DND-41 (cell line): ENCODE data around the gene KRT5.
A peak's percentile ranks its signal among the peaks of the same experiment; 100 is the strongest.

ENCODE experiments used
- ATAC-seq: fragments of 200-7000 bp; cut with Tn5 transposase; 3 replicates; pipeline ENCODE4 v1.9.1; 2021; ENCODE audit warnings: low read depth; ENCODE audit not compliant: insufficient read depth
- DNase-seq: peaks from one replicate; pipeline ENCODE4 v3.0.0-alpha.2; 2020
- H2AFZ ChIP-seq: 2 replicates; pipeline ENCODE4 v1.6.0; 2012; ENCODE audit warnings: low read depth, low read length
- H3K27ac ChIP-seq: 2 replicates; pipeline ENCODE4 v1.5.1; 2012; ENCODE audit warnings: low read length, inconsistent platforms
- H3K27me3 ChIP-seq: fragments of 200-600 bp; sonication (generic); 2 replicates; pipeline ENCODE4 v1.6.0; 2012; ENCODE audit warnings: low read length, mild to moderate bottlenecking, inconsistent platforms; ENCODE audit not compliant: insufficient read depth, poor library complexity
- H3K36me3 ChIP-seq: 2 replicates; pipeline ENCODE4 v1.5.1; 2012; ENCODE audit warnings: low read length, inconsistent platforms; ENCODE audit not compliant: insufficient read depth
- H3K4me1 ChIP-seq: 2 replicates; pipeline ENCODE4 v1.5.1; 2012; ENCODE audit warnings: mild to moderate bottlenecking, low read length; ENCODE audit not compliant: insufficient read depth
- H3K4me2 ChIP-seq: 2 replicates; pipeline ENCODE4 v1.6.0; 2012; ENCODE audit warnings: mild to moderate bottlenecking, moderate library complexity, low read length, inconsistent platforms; ENCODE audit not compliant: insufficient read depth
- H3K4me3 ChIP-seq, 2 experiments: fragments of 200-600 bp in 1 of 2; shearing (Covaris generic) in 1 of 2; 2 replicates each; pipeline ENCODE4 v1.5.1; 2012 to 2016; ENCODE audit warnings: inconsistent platforms in 2 of 2, low read length in 2 of 2, mild to moderate bottlenecking in 2 of 2, low read depth in 1 of 2, moderate library complexity in 1 of 2
- H3K79me2 ChIP-seq: 2 replicates; pipeline ENCODE4 v1.6.0; 2012; ENCODE audit warnings: low read length, inconsistent platforms; ENCODE audit not compliant: insufficient read depth
- H3K9ac ChIP-seq: 2 replicates; pipeline ENCODE4 v1.6.0; 2012; ENCODE audit warnings: low read depth, mild to moderate bottlenecking, inconsistent platforms, low read length, moderate library complexity
- H3K9me3 ChIP-seq: 2 replicates; pipeline ENCODE4 v1.5.1; 2012; ENCODE audit warnings: low read length, moderate library complexity, mild to moderate bottlenecking, inconsistent platforms; ENCODE audit not compliant: insufficient read depth, severe bottlenecking
- H4K20me1 ChIP-seq: 2 replicates; pipeline ENCODE4 v1.6.0; 2012; ENCODE audit warnings: low read length; ENCODE audit not compliant: insufficient read depth
- EZH2 ChIP-seq: IDR thresholded peaks from 3 replicates; pipeline ENCODE4 v1.6.1; 2012; ENCODE audit warnings: borderline replicate concordance, low read depth, mild to moderate bottlenecking, moderate library complexity, low read length, inconsistent platforms; ENCODE audit not compliant: severe bottlenecking
- TF ChIP-seq, protein P1 (sequence below): IDR thresholded peaks from 2 replicates; pipeline ENCODE4 v1.5.1; 2012; ENCODE audit warnings: borderline replicate concordance, low read length, moderate library complexity, mild to moderate bottlenecking; ENCODE audit not compliant: poor library complexity, severe bottlenecking; ENCODE audit errors: extremely low read depth

The KRT5 gene

DNA sequence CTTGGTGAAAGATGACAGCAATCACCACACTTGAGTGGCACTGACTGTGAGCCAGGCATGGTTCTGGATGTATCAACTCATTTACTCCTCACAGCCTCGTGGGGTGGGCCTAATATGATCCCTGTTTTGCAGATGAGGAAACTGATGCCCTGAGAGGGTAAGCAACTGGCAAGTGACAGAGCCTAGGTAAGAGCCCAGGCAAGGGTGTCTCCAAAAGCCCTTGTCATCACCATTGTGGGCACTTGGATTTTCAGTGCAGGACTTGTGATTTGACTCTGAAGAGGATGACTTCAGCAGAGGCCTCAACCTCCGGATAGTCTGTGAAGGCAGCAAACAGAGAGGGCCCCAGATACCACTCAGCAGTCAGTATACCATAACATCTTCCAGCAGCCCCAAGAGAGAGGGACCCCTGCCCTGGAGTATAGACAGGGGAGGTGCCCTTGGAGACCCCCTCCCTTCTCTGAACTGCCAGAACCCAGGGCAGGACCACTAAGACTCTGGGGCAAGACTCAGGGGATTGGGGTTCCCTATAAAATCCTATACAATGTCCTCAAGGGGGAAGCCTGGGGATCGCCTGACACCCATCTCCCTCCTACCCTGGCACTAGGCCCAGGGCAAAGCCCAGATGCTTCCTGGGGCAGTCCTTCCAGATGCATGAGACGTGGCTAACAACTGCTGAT, 7.1 kb upstream of the KRT5 start:
- no peaks in the 10 kb centered on the region for H3K36me3 ChIP-seq
- H3K9me3 ChIP-seq, result no peaks in the 10 kb centered on the region
- peaks cover 7% of the 10 kb centered on the region for H3K27me3 ChIP-seq
- H3K27ac ChIP-seq, result no peak overlapping the region
- ATAC-seq, result no peak
- no peak for DNase-seq
- no peak overlapping the region for H3K9ac ChIP-seq
- no peak overlapping the region for H2AFZ ChIP-seq
- no peaks in the 10 kb centered on the region; the same call in 1 of the 2 replicates for H4K20me1 ChIP-seq
- H3K4me2 ChIP-seq, result no peak overlapping the region
- no peaks in the 10 kb centered on the region for H3K79me2 ChIP-seq
- TF ChIP-seq EZH2, result no peak
- TF ChIP-seq, protein P1, sequence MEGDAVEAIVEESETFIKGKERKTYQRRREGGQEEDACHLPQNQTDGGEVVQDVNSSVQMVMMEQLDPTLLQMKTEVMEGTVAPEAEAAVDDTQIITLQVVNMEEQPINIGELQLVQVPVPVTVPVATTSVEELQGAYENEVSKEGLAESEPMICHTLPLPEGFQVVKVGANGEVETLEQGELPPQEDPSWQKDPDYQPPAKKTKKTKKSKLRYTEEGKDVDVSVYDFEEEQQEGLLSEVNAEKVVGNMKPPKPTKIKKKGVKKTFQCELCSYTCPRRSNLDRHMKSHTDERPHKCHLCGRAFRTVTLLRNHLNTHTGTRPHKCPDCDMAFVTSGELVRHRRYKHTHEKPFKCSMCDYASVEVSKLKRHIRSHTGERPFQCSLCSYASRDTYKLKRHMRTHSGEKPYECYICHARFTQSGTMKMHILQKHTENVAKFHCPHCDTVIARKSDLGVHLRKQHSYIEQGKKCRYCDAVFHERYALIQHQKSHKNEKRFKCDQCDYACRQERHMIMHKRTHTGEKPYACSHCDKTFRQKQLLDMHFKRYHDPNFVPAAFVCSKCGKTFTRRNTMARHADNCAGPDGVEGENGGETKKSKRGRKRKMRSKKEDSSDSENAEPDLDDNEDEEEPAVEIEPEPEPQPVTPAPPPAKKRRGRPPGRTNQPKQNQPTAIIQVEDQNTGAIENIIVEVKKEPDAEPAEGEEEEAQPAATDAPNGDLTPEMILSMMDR, result no peak
- H3K4me1 ChIP-seq, result no peaks in the 10 kb centered on the region
- no peak overlapping the region for H3K4me3 ChIP-seq

DNA sequence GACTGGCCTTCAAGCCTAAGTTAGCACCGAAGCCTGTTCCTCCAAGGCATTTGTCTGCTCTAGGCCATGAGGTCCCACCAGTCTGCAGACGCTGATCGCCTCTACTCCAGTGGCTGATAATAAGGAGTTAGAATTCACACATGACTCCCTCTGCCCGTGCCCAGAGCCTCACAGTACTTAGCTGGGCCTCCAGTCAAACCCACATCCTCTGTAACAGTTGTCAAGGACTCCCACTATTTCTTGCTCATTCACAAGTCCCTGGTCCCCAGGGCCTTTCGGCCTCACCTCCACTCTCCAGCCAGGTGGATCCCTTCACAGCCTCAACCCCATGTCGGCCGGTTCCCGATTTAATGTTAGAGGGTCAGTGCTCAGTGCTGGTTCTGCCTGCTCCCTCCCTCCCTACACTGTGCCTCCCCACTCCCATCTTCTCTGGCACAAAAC, 6.3 kb upstream of the KRT5 start:
- DNase-seq, result no peak
- H3K79me2 ChIP-seq, result no peaks in the 10 kb centered on the region
- no peak overlapping the region for H3K9ac ChIP-seq
- H4K20me1 ChIP-seq, result no peaks in the 10 kb centered on the region; the same call in 1 of the 2 replicates
- H3K27me3 ChIP-seq, result peaks cover 7% of the 10 kb centered on the region
- H3K4me1 ChIP-seq, result no peaks in the 10 kb centered on the region
- TF ChIP-seq, protein P1, result no peak
- no peak for TF ChIP-seq EZH2
- no peaks in the 10 kb centered on the region for H3K36me3 ChIP-seq
- H3K4me3 ChIP-seq, result no peak overlapping the region
- no peak overlapping the region for H3K4me2 ChIP-seq
- H3K9me3 ChIP-seq, result no peaks in the 10 kb centered on the region
- peak; percentile 44; the same call in 1 of the 3 replicates for ATAC-seq
- H3K27ac ChIP-seq, result no peak overlapping the region
- H2AFZ ChIP-seq, result no peak overlapping the region

DNA sequence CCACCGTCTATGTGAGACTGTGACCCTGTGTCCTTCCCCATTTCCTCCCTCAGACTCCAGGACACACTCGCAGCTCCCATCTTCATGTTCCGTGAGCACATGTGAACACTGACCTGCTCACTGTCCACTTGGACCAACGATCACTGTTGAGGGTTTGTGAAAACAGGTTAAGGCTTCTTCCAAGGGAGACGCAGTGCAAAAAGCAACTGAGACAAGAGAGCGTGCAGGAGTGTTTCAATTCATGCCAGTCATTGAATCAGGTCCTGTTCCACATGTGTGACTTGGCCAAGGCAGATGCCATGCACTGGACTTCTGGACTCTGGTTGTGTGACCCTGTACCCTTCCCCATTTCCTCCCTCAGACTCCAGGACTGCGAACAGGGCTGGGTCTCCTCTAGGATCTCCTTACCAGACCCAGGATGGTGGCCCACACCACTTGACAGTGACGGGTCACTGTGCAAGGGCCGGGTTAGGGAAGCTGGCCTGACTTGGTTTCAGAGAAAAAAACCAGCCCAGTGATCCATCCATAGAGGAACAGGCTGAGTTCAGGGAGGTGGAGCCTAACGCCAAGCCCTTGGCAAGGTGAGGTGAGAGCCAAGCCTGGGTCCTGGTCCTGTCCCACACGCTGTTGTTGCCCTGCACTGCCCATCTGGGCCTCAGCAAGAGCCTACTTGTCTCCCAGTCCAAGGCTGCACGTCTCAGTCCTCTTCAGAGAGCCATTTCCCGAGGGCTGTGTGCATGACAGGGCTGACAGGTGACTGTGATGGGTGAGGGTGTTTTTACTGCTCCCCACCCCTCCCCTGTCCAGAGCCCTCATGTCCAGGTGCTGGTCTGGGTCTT, 5.7 kb upstream of the KRT5 start:
- no peak overlapping the region for H3K9ac ChIP-seq
- H3K27ac ChIP-seq, result no peak overlapping the region
- ATAC-seq, result no peak
- H2AFZ ChIP-seq, result no peak overlapping the region
- DNase-seq, result no peak
- no peaks in the 10 kb centered on the region for H3K36me3 ChIP-seq
- no peaks in the 10 kb centered on the region for H3K79me2 ChIP-seq
- H3K27me3 ChIP-seq, result peaks cover 4% of the 10 kb centered on the region
- H3K4me2 ChIP-seq, result no peak overlapping the region
- H4K20me1 ChIP-seq, result no peaks in the 10 kb centered on the region; the same call in 1 of the 2 replicates
- H3K4me1 ChIP-seq, result no peaks in the 10 kb centered on the region
- H3K9me3 ChIP-seq, result no peaks in the 10 kb centered on the region
- TF ChIP-seq, protein P1, result no peak
- no peak for TF ChIP-seq EZH2
- no peak overlapping the region for H3K4me3 ChIP-seq
